Subcutaneous abdominal adipose tissue (tissue), 5 donors: ENCODE data around the gene GDAP2.
"Not testable (repeated sequence)": the region's sequence is repeated elsewhere in the genome, so short reads cannot be mapped to it uniquely, and the experiment has no call there.

ENCODE experiments used
- H3K27ac ChIP-seq: one replicate; pipeline ENCODE4 v1.7.0; 2013; ENCODE audit warnings: low read depth, mild to moderate bottlenecking, inconsistent platforms, low read length, moderate library complexity
- H3K27me3 ChIP-seq, 5 donors: one replicate each; pipeline ENCODE4 v1.7.0; 2013; ENCODE audit warnings: low read length in 5 of 5, inconsistent platforms in 1 of 5; ENCODE audit not compliant: control insufficient read depth in 5 of 5, insufficient read depth in 4 of 5
- H3K36me3 ChIP-seq, 5 donors: one replicate each; pipeline ENCODE4 v1.7.0; 2013; ENCODE audit warnings: low read length in 5 of 5; ENCODE audit not compliant: control insufficient read depth in 5 of 5, insufficient read depth in 5 of 5
- H3K4me1 ChIP-seq, 5 donors: one replicate each; pipeline ENCODE4 v1.7.0; 2013; ENCODE audit warnings: low read length in 5 of 5, mild to moderate bottlenecking in 3 of 5, moderate library complexity in 1 of 5; ENCODE audit not compliant: control insufficient read depth in 5 of 5, insufficient read depth in 5 of 5
- H3K4me3 ChIP-seq, 5 donors: one replicate each; pipeline ENCODE4 v1.7.0; 2013; ENCODE audit warnings: low read length in 5 of 5, low read depth in 1 of 5
- H3K9ac ChIP-seq, 5 donors: one replicate each; pipeline ENCODE4 v1.7.0; 2013; ENCODE audit warnings: low read length in 5 of 5, mild to moderate bottlenecking in 4 of 5, moderate library complexity in 3 of 5
- H3K9me3 ChIP-seq, 5 donors: one replicate each; pipeline ENCODE4 v1.7.0; 2013; ENCODE audit warnings: low read length in 5 of 5; ENCODE audit not compliant: control insufficient read depth in 5 of 5
- donor health status: healthy.
- donor health status: healthy.
- donor health status: healthy.
- donor health status: healthy.
- donor health status: healthy.

Gene GDAP2

DNA sequence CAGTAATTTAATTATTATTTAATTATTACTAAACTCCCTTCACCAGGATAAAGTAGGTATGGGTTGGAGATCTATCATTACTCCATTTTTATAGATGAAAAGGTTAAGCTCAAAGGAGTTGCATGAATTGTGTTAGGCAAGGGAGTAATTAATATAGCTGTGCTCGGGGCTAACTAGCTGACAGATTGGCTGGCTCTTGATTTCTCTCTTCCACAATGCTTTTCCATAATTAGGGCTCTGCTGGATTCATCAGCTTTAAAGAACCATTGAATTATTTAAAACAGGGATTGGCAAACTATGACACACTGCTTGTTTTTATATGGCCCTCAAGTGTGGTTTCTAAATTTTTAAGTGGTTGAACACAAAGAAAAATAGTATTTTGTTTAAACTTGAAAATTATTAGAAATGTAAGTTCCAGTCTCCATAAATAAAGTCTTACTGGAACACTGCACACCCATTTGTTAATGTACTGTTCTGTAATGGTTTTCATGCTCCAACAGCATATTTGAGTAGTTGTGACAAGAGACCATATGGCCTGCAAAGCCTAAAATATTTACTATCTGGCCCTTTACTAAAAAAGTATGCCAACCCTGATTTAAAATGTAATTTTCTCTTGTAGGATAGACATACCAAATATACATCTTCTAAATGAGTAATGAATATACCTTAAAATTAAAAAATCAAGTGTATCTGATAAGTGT, 76.4 kb downstream of the GDAP2 start:
- H3K4me1 ChIP-seq, result no peaks in the 10 kb centered on the region
- H3K27me3 ChIP-seq, result no peaks in the 10 kb centered on the region
- H3K27ac ChIP-seq, result no peak overlapping the region
- H3K9me3 ChIP-seq, result no peaks in the 10 kb centered on the region
- no peak overlapping the region for H3K4me3 ChIP-seq
- H3K9ac ChIP-seq, result no peak overlapping the region
- H3K36me3 ChIP-seq, result peaks cover 0 to 5% (median 4%) of the 10 kb centered on the region in 5 donors

GRCh38 chr1:117851687-117852086, 77.7 kb downstream of the GDAP2 start:
- no peak overlapping the region for H3K27ac ChIP-seq
- no peaks in the 10 kb centered on the region for H3K27me3 ChIP-seq
- H3K36me3 ChIP-seq, result peaks cover 0 to 6% (median 4%) of the 10 kb centered on the region in 5 donors
- no peak overlapping the region for H3K4me3 ChIP-seq
- no peaks in the 10 kb centered on the region for H3K4me1 ChIP-seq
- no peak overlapping the region for H3K9ac ChIP-seq
- H3K9me3 ChIP-seq, result no peaks in the 10 kb centered on the region

DNA sequence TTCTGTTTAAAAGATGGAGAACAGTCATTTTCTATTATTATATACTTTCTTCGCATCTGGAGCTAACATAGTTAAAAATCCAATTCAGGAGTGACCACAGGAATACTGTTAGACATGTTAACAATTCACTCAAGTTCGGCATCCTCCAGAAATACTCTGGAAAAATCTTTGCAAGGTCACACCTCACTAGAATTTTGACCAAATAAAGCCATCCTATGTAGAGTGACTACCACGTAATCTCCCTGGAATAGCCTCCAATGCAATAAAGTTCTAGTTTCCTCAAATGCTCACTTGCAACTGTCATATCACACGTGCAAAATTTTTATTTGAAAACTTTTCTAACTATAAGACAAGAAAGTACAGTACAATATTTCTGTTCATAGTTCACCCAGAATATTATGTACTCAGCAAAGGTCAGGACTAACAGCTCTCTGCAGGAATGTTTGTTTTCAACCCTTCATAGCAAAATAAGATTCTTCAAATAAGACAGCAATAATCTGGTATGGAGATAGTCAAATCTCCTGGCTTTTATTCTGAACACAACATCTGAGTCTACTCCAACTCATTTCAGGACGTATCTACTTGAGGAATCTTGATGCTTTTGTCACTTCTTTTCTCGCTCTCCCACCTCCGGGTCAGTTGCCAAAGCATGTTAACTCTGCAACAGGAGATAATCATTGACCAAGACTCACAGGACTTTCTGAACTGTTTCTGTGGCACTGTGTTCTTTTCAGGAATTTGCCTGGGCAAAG, 82.6 kb downstream of the GDAP2 start:
- H3K4me3 ChIP-seq, result no peak overlapping the region
- H3K27ac ChIP-seq, result no peak overlapping the region
- no peaks in the 10 kb centered on the region for H3K9me3 ChIP-seq
- peaks cover 0 to 2% (median 0%) of the 10 kb centered on the region in 5 donors for H3K36me3 ChIP-seq
- no peaks in the 10 kb centered on the region for H3K27me3 ChIP-seq
- H3K4me1 ChIP-seq, result no peaks in the 10 kb centered on the region
- H3K9ac ChIP-seq, result no peak overlapping the region

DNA sequence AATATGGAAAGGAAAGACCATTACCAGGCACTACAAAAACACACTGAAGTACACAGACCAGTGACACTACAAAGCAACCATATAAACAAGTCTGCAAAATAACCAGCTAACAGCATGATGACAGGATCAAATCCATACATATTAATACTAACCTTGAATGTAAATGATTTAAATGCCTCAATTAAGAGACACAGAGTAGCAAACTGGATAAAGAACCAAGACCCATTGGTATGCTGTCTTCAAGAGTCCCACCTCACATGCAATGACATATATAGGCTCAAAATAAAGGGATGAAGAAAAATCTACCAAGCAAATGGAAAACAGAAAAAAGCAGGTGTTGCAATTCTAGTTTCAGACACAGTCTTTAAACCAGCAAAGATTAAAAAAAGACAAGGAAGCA, 84.9 kb downstream of the GDAP2 start:
- not testable (repeated sequence) for H3K4me3 ChIP-seq, H3K27ac ChIP-seq, H3K4me1 ChIP-seq, H3K9me3 ChIP-seq, H3K36me3 ChIP-seq, H3K27me3 ChIP-seq, H3K9ac ChIP-seq

GRCh38 chr1:117843791-117844190, 85.6 kb downstream of the GDAP2 start:
- Histone ChIP-seq H3K27ac (no peak overlapping the region), H3K9me3 (no peaks in the 10 kb centered on the region), H3K4me1 (no peaks in the 10 kb centered on the region)

GRCh38 chr1:117842408-117843170, 86.8 kb downstream of the GDAP2 start:
- no peak overlapping the region for H3K27ac ChIP-seq
- no peaks in the 10 kb centered on the region for H3K9me3 ChIP-seq
- peaks cover 0 to 4% (median 2%) of the 10 kb centered on the region in 5 donors for H3K36me3 ChIP-seq
- no peaks in the 10 kb centered on the region for H3K27me3 ChIP-seq
- no peaks in the 10 kb centered on the region for H3K4me1 ChIP-seq
- H3K4me3 ChIP-seq, result no peak overlapping the region
- H3K9ac ChIP-seq, result no peak overlapping the region

More at GRCh38 chr1:117843791-117844190, 85.6 kb downstream of the GDAP2 start:
- Histone ChIP-seq H3K27me3 (no peaks in the 10 kb centered on the region), H3K9ac (no peak overlapping the region), H3K4me3 (no peak overlapping the region), H3K36me3 (peaks cover 0 to 2% (median 2%) of the 10 kb centered on the region in 5 donors)

GRCh38 chr1:117841117-117841650, 88.2 kb downstream of the GDAP2 start:
- Histone ChIP-seq H3K27me3 (no peaks in the 10 kb centered on the region), H3K9me3 (no peaks in the 10 kb centered on the region), H3K36me3 (peaks cover 0 to 7% (median 2%) of the 10 kb centered on the region in 5 donors), H3K27ac (no peak overlapping the region), H3K9ac (no peak overlapping the region), H3K4me1 (no peaks in the 10 kb centered on the region), H3K4me3 (no peak overlapping the region)

DNA sequence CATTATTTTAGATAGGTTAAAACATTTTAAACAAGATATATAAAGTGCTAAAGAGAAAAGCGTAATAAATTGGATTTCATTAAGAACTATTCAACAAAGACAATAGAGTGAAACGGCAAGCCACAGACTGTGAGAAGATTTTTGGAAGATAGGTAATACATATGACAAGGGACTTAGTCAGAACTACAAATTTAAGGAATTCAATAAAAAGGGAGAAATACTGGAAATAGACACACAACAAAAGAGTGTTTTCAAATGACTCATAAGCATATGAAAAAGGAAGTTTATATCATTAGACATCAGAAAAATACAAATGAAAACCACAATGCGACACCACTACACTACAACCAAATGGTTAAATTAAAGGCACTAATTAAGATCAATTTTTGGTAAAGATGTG, 90.5 kb downstream of the GDAP2 start:
- Histone ChIP-seq H3K4me1 (no peaks in the 10 kb centered on the region), H3K36me3 (peaks cover 0 to 7% (median 2%) of the 10 kb centered on the region in 5 donors), H3K27ac (no peak overlapping the region), H3K9ac (no peak overlapping the region), H3K9me3 (no peaks in the 10 kb centered on the region), H3K4me3 (no peak overlapping the region), H3K27me3 (no peaks in the 10 kb centered on the region)

- Histone ChIP-seq H3K36me3 (peaks cover 0 to 7% (median 2%) of the 10 kb centered on the region in 5 donors), H3K9me3 (no peaks in the 10 kb centered on the region), H3K27me3 (no peaks in the 10 kb centered on the region), H3K27ac (no peak overlapping the region), H3K9ac (no peak overlapping the region), H3K4me3 (no peak overlapping the region), H3K4me1 (no peaks in the 10 kb centered on the region)
These were observed 93.4 kb downstream of the GDAP2 start for GRCh38 chr1:117836069-117836468.
